ENCODE results near the gene RAN.
A peak's percentile ranks its signal among the peaks of the same experiment; 100 is the strongest.
"Not testable (repeated sequence)": the region's sequence is repeated elsewhere in the genome, so short reads cannot be mapped to it uniquely, and the experiment has no call there.

RAN gene

GRCh38 chr12:130871286-130872178, at the start of gene RAN:
Gene RAN (plus strand): TSS chr12:130872066. CDS start chr12:130872594, 528 bp downstream.
- peak; percentile 96 for DNase-seq

GRCh38 chr12:130825771-130826150, 46.1 kb upstream of the RAN start:
- DNase-seq, result no peak

- no peak for DNase-seq
These were observed 45.6 kb upstream of the RAN start for GRCh38 chr12:130826151-130826801.

GRCh38 chr12:130827432-130827831, 44.4 kb upstream of the RAN start:
- DNase-seq, result no peak

GRCh38 chr12:130828895-130829294, 43.0 kb upstream of the RAN start:
- DNase-seq, result no peak

- DNase-seq, result no peak
These were observed 42.2 kb upstream of the RAN start for GRCh38 chr12:130829391-130830245.

GRCh38 chr12:130830246-130830551, 41.7 kb upstream of the RAN start:
- no peak for DNase-seq

- DNase-seq, result no peak
These were observed 40.6 kb upstream of the RAN start for GRCh38 chr12:130831246-130831645.

GRCh38 chr12:130831876-130832405, 39.9 kb upstream of the RAN start:
- DNase-seq, result no peak

- no peak for DNase-seq
These were observed 39.2 kb upstream of the RAN start for GRCh38 chr12:130832561-130833209.

- no peak for DNase-seq
These were observed 36.9 kb upstream of the RAN start for GRCh38 chr12:130835011-130835410.

GRCh38 chr12:130835436-130835835, 36.4 kb upstream of the RAN start:
- DNase-seq, result no peak

GRCh38 chr12:130838284-130838950, 33.4 kb upstream of the RAN start:
- DNase-seq, result no peak

GRCh38 chr12:130838951-130839769, 32.7 kb upstream of the RAN start, which contains the start of gene STX2:
Gene STX2 (minus strand): TSS chr12:130839250. CDS start chr12:130839099, 151 bp downstream.
- peak; percentile 92 for DNase-seq

GRCh38 chr12:130839770-130840404, 32.0 kb upstream of the RAN start:
- peak; percentile 31 for DNase-seq

GRCh38 chr12:130846369-130846768, 25.5 kb upstream of the RAN start:
- DNase-seq, result no peak

GRCh38 chr12:130847112-130847511, 24.8 kb upstream of the RAN start:
- DNase-seq, result no peak

- DNase-seq, result not testable (repeated sequence)
These were observed 23.8 kb upstream of the RAN start for GRCh38 chr12:130848105-130848504.

- not testable (repeated sequence) for DNase-seq
These were observed 23.0 kb upstream of the RAN start for GRCh38 chr12:130848785-130849305.
